ENCODE results near the gene GALNT9. TPM values are rescaled to one million over a fixed set of nuclear protein-coding genes. Genes with fewer than 3 reads are reported as not detected.

The GALNT9 gene
- polyA plus RNA-seq, 1 donor from 2014 or later = 13.5 TPM

DNA sequence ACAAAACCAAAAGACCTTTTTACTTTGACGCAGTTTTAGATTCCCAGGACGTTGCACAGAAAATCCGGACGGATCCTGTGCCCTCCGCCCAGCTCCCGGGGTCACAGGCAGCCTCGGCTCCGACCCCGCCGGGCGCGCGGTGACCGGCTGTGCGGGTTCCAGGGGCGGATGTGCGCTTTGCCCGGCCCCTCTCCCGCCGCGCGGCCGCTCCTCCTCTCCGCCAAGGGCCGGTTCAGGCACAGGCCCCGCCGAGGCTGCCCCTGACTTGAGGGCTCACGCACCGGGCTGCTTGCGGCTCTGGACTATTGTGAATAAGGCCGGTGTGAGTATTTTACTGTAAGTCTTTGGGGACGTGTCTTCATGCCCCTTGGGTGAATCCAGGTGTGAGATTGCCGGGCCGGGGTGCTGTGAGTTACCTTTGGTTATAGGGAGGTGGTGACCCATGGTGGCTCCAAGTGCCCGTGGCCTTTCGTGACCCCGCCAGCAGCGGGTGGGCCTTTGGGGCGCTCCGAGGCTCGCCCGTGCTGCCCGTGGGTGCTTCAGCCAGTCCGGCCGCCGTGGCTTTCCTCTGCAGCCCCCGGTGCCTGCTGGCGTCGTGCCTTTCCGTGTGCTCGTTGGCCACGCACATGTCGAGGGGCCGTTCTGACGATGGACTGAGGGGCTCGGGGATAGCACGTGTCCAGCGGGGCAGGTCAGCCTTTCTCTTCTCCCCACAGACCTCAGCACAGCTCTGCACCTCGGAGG, 139.2 kb downstream of the GALNT9 start:
- peak overlapping the region; percentile 56 for H3K9ac ChIP-seq (ENCODE audit: low read length)
- peaks cover 13% of the 10 kb centered on the region for H3K27me3 ChIP-seq (ENCODE audit: insufficient read depth, low read depth, low read length)
- peak overlapping the region; percentile 51 for H2AFZ ChIP-seq (ENCODE audit: low read depth, low read length)
- peak overlapping the region; percentile 70 for H3K4me3 ChIP-seq (ENCODE audit: low read length)
- no peaks in the 10 kb centered on the region for H3K36me3 ChIP-seq (ENCODE audit: insufficient read depth, low read length)
- no peaks in the 10 kb centered on the region for H4K20me1 ChIP-seq (ENCODE audit: insufficient read depth)
- no peaks in the 10 kb centered on the region for H3K79me2 ChIP-seq (replicated peaks; ENCODE audit: insufficient read depth, low read length)
- H3K9me2 ChIP-seq (ENCODE audit: insufficient read depth, low read length) = no peaks in the 10 kb centered on the region
- TF ChIP-seq MXI1 (conservative IDR thresholded peaks at IDR 0.05; ENCODE audit: poor library complexity, severe bottlenecking) = no peak
- TF ChIP-seq EP300 (conservative IDR thresholded peaks at IDR 0.05; ENCODE audit: poor library complexity, severe bottlenecking) = no peak
- no peak for TF ChIP-seq SMC3 (conservative IDR thresholded peaks at IDR 0.05; ENCODE audit: poor library complexity)
- no peak for TF ChIP-seq RAD21 (conservative IDR thresholded peaks at IDR 0.05)
- TF ChIP-seq TAF1 (IDR thresholded peaks at IDR 0.05; ENCODE audit: low read depth) = no peak
- TF ChIP-seq POLR2AphosphoS5 (IDR thresholded peaks at IDR 0.05) = no peak
- no peak for TF ChIP-seq EZH2 (IDR thresholded peaks at IDR 0.05; ENCODE audit: borderline replicate concordance, insufficient read depth, low read length, poor library complexity, severe bottlenecking)
- TF ChIP-seq, protein P1, sequence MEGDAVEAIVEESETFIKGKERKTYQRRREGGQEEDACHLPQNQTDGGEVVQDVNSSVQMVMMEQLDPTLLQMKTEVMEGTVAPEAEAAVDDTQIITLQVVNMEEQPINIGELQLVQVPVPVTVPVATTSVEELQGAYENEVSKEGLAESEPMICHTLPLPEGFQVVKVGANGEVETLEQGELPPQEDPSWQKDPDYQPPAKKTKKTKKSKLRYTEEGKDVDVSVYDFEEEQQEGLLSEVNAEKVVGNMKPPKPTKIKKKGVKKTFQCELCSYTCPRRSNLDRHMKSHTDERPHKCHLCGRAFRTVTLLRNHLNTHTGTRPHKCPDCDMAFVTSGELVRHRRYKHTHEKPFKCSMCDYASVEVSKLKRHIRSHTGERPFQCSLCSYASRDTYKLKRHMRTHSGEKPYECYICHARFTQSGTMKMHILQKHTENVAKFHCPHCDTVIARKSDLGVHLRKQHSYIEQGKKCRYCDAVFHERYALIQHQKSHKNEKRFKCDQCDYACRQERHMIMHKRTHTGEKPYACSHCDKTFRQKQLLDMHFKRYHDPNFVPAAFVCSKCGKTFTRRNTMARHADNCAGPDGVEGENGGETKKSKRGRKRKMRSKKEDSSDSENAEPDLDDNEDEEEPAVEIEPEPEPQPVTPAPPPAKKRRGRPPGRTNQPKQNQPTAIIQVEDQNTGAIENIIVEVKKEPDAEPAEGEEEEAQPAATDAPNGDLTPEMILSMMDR (IDR thresholded peaks at IDR 0.05; ENCODE audit: poor library complexity, severe bottlenecking) = no peak
- TF ChIP-seq, protein P2, sequence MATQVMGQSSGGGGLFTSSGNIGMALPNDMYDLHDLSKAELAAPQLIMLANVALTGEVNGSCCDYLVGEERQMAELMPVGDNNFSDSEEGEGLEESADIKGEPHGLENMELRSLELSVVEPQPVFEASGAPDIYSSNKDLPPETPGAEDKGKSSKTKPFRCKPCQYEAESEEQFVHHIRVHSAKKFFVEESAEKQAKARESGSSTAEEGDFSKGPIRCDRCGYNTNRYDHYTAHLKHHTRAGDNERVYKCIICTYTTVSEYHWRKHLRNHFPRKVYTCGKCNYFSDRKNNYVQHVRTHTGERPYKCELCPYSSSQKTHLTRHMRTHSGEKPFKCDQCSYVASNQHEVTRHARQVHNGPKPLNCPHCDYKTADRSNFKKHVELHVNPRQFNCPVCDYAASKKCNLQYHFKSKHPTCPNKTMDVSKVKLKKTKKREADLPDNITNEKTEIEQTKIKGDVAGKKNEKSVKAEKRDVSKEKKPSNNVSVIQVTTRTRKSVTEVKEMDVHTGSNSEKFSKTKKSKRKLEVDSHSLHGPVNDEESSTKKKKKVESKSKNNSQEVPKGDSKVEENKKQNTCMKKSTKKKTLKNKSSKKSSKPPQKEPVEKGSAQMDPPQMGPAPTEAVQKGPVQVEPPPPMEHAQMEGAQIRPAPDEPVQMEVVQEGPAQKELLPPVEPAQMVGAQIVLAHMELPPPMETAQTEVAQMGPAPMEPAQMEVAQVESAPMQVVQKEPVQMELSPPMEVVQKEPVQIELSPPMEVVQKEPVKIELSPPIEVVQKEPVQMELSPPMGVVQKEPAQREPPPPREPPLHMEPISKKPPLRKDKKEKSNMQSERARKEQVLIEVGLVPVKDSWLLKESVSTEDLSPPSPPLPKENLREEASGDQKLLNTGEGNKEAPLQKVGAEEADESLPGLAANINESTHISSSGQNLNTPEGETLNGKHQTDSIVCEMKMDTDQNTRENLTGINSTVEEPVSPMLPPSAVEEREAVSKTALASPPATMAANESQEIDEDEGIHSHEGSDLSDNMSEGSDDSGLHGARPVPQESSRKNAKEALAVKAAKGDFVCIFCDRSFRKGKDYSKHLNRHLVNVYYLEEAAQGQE (IDR thresholded peaks at IDR 0.05; ENCODE audit: borderline replicate concordance) = no peak
- H3F3A ChIP-seq (ENCODE audit: insufficient read depth, low read length, poor library complexity, severe bottlenecking) = no peaks in the 10 kb centered on the region
- H3K9me3 ChIP-seq (ENCODE audit: low read length) = peaks cover 3% of the 10 kb centered on the region
- H3K4me2 ChIP-seq (ENCODE audit: low read length) = no peak overlapping the region
- no peak overlapping the region for H3K27ac ChIP-seq (ENCODE audit: low read length)

DNA sequence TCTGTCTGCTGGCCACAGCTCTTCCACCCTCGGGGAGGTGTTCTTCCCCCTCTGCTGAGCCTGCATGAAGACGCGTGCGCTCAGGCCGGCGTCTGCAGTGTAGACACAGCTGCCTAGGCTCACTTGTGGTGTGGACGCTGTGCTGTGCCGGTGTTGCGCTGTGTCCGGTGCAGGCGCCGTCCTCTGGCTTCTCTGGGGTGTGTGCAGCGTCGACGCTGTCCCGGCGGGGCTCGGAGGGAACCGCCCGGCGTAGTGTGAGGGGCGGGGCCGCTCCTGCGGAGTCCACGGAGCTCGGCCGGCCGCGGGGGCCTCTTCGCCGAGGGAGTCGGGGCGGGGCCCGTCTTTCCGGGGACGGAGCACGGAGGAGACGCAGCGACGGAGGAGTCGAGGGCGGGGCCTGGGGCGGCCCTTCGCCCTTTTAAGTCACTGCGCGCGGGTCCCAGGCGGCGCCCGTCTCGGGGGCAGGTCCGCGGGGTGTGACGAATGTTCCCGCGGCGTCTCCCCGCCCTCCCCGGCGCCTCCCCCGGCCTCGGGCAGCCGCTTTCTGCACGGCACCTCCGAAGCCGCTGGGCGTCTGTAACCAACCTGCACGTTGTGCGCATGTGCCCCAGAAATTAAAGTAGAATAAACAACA, 139.9 kb downstream of the GALNT9 start:
- TF ChIP-seq MXI1 (conservative IDR thresholded peaks at IDR 0.05; ENCODE audit: poor library complexity, severe bottlenecking) = peak; percentile 6
- TF ChIP-seq POLR2AphosphoS5 (IDR thresholded peaks at IDR 0.05) = no peak
- TF ChIP-seq SMC3 (conservative IDR thresholded peaks at IDR 0.05; ENCODE audit: poor library complexity) = no peak
- H3K9ac ChIP-seq (ENCODE audit: low read length) = peak overlapping the region; percentile 56
- H3K36me3 ChIP-seq (ENCODE audit: insufficient read depth, low read length) = no peaks in the 10 kb centered on the region
- peaks cover 3% of the 10 kb centered on the region for H3K9me3 ChIP-seq (ENCODE audit: low read length)
- H3K27me3 ChIP-seq (ENCODE audit: insufficient read depth, low read depth, low read length) = peaks cover 13% of the 10 kb centered on the region
- H3K4me3 ChIP-seq (ENCODE audit: low read length) = peak overlapping the region; percentile 70
- no peaks in the 10 kb centered on the region for H4K20me1 ChIP-seq (ENCODE audit: insufficient read depth)
- no peaks in the 10 kb centered on the region for H3F3A ChIP-seq (ENCODE audit: insufficient read depth, low read length, poor library complexity, severe bottlenecking)
- H3K9me2 ChIP-seq (ENCODE audit: insufficient read depth, low read length) = no peaks in the 10 kb centered on the region
- H3K27ac ChIP-seq (ENCODE audit: low read length) = no peak overlapping the region
- H2AFZ ChIP-seq (ENCODE audit: low read depth, low read length) = peak overlapping the region; percentile 51
- no peak overlapping the region for H3K4me2 ChIP-seq (ENCODE audit: low read length)
- no peaks in the 10 kb centered on the region for H3K79me2 ChIP-seq (replicated peaks; ENCODE audit: insufficient read depth, low read length)
